Stimulated activated memory B cell treated with anti-CD40 and anti-IgM and Interleukin-4, amounts not matched to agents 10 μg/mL and 1 μg/mL and 100 μg/mL, for 72 hours (primary cell): Measurements from ENCODE around the gene ALDH3B2.

ENCODE experiments used
- ATAC-seq: fragments of 150-1000 bp; cut with Tn5 transposase; 2 replicates; pipeline ENCODE4 v1.10.0; 2021
- H3K27ac Mint-ChIP-seq: one replicate; pipeline ENCODE4 v1.8.0; 2022; ENCODE audit warnings: mild to moderate bottlenecking, mixed read lengths
- H3K27me3 Mint-ChIP-seq: one replicate; pipeline ENCODE4 v1.8.0; 2022; ENCODE audit warnings: mixed read lengths
- H3K36me3 Mint-ChIP-seq: one replicate; pipeline ENCODE4 v1.8.0; 2022; ENCODE audit warnings: mixed read lengths
- H3K4me1 Mint-ChIP-seq: one replicate; pipeline ENCODE4 v1.8.0; 2022; ENCODE audit warnings: mixed read lengths
- H3K4me3 Mint-ChIP-seq: one replicate; pipeline ENCODE4 v1.8.0; 2022; ENCODE audit warnings: mild to moderate bottlenecking, moderate library complexity, mixed read lengths
- H3K9me3 Mint-ChIP-seq: one replicate; pipeline ENCODE4 v1.8.0; 2022; ENCODE audit warnings: mixed read lengths

The ALDH3B2 gene

DNA sequence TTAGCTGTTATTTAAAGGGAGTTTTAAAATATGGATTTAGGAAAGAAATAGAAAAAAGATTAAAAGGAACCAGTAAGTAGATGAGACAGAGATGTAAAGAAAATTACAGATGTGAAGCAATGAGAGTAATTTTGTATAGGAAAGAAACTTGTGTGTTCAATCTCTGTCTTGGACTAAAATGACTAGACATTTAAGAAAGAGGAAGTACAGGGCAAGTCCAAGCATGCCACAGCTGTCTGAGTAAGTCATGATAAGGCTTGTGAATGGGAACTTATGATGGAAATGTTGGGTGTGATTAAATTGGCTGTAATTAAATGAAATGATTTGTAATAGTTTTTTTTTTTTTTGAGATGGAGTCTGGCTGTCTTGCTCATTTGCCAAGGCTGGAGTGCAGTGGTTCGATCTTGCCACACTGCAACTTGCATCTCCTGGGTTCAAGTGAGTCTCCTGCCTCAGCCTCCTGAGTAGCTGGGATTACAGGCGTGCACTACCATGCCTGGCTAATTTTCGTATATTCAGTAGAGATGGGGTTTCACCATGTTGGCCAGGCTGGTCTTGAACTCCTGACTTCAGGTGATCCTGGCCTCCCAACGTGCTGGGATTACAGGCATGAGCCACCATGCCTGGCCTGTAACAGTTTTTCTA lies 18.0 kb downstream of the ALDH3B2 start:
- H3K36me3 Mint-ChIP-seq = no peaks in the 10 kb centered on the region
- H3K4me3 Mint-ChIP-seq = no peak overlapping the region
- ATAC-seq = peak; percentile 51
- no peaks in the 10 kb centered on the region for H3K27me3 Mint-ChIP-seq
- peaks cover 8% of the 10 kb centered on the region for H3K4me1 Mint-ChIP-seq
- H3K9me3 Mint-ChIP-seq = peaks cover 3% of the 10 kb centered on the region
- H3K27ac Mint-ChIP-seq = no peak overlapping the region

DNA sequence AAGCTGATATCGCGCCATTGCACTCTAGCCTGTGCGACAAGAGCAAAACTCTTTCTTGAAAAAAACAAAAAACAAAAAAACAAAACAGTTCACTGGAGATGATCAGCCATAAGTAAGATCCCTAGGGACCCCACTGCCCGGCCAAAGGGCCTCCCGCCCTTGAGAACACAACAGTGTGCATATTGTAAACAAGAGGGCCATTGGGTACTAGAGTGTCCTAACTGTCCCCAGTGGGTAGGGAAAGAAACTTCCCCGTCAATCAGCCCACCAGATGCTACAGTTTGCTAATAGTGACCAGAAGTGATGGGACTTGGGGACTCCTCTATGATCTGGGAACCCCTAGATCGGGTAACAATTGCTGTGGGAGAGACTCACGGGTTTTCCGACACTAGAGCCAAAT lies 20.2 kb downstream of the ALDH3B2 start:
- no peaks in the 10 kb centered on the region for H3K27me3 Mint-ChIP-seq
- H3K36me3 Mint-ChIP-seq = no peaks in the 10 kb centered on the region

DNA sequence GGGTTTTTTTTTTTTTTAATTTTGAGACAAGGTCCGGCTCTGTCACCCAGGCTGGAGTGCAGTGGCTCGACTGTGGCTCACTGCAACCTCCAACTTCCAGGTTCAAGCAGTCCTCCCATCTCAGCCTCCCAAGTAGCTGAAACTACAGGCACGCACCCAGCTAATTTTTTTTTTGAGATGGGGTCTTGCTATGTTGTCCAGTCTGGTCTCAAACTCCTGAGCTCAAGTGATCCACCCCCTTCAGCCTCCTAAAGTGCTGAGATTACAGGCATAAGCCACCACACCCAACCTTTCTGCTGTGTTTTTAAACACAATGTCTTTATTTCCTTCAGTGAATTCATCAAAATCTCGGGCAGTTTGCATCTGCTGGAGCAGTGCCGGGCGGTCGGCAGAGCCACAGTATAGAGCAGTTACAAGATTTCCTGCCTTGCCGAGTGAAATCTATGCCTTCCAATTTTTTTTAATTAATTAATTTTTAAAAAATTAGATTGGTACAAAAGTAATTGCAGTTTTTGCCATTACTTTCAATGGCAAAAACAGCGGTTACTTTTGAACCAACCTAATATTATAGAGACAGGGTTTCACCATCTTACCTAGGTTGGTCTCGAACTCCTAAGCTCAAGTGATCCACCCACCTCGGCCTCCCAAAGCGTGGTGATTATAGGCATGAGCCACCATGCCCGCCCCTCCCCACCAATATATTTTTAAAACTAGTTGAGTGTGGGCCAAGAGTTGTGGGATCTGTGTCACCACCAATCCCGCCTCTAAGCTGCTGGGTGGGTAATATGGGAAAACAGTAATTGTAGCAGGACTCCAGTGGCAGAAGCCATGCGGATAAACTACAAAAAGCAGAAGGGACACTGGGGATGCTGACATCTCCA lies 21.2 kb downstream of the ALDH3B2 start:
- H3K27me3 Mint-ChIP-seq = no peaks in the 10 kb centered on the region
- H3K36me3 Mint-ChIP-seq = no peaks in the 10 kb centered on the region
- H3K4me1 Mint-ChIP-seq = peaks cover 29% of the 10 kb centered on the region
- H3K27ac Mint-ChIP-seq = no peak overlapping the region
- ATAC-seq = no peak
- no peak overlapping the region for H3K4me3 Mint-ChIP-seq
- H3K9me3 Mint-ChIP-seq = peaks cover 3% of the 10 kb centered on the region

More for the DNA sequence above, 20.2 kb downstream of the ALDH3B2 start:
- Mint-ChIP-seq H3K9me3 (peaks cover 3% of the 10 kb centered on the region), H3K27ac (no peak overlapping the region), H3K4me3 (no peak overlapping the region), H3K4me1 (peaks cover 27% of the 10 kb centered on the region)
- ATAC-seq = no peak

DNA sequence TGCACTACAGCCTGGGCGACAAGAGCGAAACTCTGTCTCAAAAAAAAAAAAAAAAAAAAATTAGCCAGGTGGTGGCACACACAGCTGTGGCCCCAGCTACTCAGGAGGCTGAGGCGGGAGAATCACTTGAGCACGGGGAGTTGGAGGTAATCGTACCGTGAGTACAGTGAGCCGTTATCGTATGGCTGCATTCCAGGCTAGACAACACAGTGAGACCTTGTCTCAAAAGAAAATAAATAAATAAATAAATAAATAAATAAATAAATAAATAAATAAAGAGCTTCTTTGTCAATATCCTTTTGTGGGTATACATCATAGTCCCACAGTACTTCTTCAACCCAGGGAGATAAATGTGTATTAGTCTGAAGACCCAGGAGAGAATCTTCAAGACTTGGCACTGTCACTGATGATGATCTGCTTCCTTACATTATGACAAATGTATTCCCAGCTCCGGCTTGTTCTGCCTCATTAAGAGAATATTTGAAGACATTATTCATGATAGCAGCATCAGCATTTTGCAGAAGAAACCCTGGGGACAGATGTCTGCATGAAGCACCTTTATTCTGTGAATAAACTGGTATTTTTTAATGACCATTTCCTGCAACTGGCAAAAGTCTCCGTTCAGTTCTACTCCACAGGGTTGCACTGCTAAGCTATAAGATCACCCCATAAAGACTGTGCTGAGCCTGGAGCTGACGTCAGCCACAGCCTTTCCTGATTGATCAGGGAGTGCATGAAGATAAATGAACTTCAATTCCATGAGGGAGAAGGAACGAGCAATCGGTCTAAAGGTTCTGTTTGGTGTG lies 22.2 kb downstream of the ALDH3B2 start:
- H3K27me3 Mint-ChIP-seq = no peaks in the 10 kb centered on the region
- H3K9me3 Mint-ChIP-seq = peaks cover 3% of the 10 kb centered on the region
- no peak overlapping the region for H3K27ac Mint-ChIP-seq
- H3K4me3 Mint-ChIP-seq = no peak overlapping the region
- H3K36me3 Mint-ChIP-seq = no peaks in the 10 kb centered on the region
- ATAC-seq = no peak
- peaks cover 39% of the 10 kb centered on the region for H3K4me1 Mint-ChIP-seq

DNA sequence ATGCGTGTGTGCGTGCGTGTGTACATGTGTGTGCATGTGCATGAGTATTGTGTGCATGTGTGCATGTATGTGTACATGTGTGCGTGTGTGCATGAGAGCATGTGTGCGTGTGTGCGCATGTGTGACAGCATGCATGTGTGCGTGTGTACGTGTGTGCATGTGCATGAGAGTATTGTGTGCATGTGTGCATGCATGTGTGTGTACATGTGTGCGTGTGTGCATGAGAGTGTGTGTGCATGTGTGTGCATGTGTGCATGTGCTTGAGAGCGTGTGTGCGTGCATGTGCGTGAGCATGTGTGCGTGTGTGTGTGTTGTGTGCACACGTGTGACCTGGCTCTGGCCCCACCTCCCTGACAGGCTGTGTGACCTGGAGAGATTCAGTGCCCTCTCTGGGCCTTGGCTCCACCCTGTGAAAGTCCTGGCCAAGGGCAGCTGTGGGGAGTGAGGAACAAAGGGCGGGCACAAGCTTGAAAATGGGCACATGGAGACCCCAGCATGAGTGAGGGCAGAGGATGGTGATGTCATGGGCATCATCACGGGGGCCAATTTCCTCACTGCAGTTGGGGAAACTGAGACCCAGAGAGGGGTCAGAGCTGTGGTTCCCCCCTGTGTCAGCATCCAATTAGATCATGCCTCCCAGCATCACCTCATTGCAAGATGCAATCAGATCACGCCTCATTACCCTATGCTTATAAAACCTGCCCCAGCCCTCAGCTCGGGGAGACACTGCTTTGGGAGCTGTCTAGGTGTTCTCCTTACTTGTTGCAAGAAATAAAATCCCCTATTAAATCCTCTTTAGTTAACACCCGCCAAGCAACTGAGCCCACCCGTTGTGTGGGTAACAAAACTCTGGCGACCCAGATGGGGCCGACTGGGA lies 24.6 kb downstream of the ALDH3B2 start:
- H3K4me3 Mint-ChIP-seq = peak overlapping the region; percentile 84
- H3K27ac Mint-ChIP-seq = peak overlapping the region; percentile 88
- ATAC-seq = peak; percentile 1
- H3K36me3 Mint-ChIP-seq = no peaks in the 10 kb centered on the region
- H3K27me3 Mint-ChIP-seq = no peaks in the 10 kb centered on the region
- H3K4me1 Mint-ChIP-seq = peaks cover 62% of the 10 kb centered on the region
- H3K9me3 Mint-ChIP-seq = no peaks in the 10 kb centered on the region

DNA sequence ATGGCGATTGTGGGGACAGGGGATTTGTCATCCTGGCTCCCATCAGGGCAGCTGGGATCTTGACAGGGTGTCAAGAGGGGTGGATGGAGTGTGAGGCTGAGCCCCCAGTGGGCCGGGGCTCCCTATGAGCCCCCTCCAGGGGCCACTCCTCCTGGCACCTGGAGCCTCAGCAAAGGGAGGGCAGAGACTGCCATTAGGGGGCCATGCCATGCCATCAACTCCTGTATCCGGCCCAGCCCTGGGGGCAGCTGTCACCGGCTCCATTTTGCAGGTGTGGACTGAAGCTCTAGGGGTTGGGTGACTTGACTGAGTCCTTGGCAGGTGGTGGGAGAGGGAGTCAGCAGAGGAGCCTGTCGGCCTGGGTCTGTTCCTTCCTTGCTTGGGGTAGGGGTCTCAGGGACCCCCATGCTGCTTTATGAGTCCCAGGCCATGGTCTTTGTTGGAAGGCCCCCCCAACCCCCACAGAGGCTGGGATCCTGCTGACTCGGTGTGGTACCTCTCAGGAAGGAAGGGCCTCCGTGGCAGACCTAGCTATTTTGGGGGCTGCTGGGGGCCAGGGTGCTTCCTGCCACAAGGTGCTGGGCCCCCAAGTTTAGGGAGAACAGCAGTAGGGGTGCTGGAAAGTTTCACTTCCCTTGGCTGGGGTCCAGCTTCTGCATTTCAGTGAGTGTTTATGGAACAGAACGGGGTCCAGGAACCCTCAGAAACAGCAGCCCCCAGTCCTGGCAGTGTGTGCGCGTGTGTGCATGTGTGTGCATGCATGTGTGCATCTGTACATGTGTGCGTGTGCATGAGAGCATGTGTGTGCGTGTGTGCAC lies 25.4 kb downstream of the ALDH3B2 start:
- Mint-ChIP-seq H3K27me3 (no peaks in the 10 kb centered on the region), H3K9me3 (no peaks in the 10 kb centered on the region), H3K36me3 (no peaks in the 10 kb centered on the region), H3K4me3 (peak overlapping the region; percentile 26), H3K4me1 (peaks cover 65% of the 10 kb centered on the region), H3K27ac (peak overlapping the region; percentile 88)
- ATAC-seq = peak; percentile 13

DNA sequence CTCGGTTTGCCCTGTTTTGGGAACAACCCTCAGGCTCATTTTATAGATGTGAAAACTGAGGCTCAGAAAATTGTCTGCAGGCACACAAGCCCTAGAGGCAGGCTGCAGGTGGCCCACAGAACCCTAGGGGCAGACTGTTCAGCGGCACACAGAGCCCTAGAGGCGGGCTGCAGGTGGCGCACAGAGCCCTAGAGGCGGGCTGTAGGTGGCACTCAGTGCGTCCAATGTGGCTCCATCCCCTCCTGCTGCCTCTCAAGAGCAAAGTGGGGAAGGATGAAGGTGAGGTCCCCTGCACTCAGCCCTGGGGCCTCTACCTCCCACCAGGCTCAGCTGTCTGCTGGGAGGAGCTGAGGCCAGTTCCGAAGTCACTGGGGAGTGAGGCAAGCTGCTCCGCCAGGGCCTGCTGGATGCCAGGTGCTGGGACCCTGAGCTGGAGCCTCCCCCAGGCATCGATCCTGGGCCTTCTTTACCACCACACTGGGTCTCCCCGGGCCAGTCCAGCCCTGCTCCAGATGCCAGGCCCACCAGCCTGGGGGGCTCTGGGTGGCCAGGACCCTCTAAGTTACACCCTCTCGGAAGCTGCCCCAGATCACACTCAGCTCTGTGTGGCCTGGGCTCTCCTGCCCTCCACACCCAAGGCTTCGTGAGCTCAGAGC lies 26.2 kb downstream of the ALDH3B2 start:
- H3K4me3 Mint-ChIP-seq = no peak overlapping the region
- no peaks in the 10 kb centered on the region for H3K9me3 Mint-ChIP-seq
- no peaks in the 10 kb centered on the region for H3K27me3 Mint-ChIP-seq
- peak overlapping the region; percentile 88 for H3K27ac Mint-ChIP-seq
- peak; percentile 89 for ATAC-seq
- H3K4me1 Mint-ChIP-seq = peaks cover 65% of the 10 kb centered on the region
- H3K36me3 Mint-ChIP-seq = no peaks in the 10 kb centered on the region

DNA sequence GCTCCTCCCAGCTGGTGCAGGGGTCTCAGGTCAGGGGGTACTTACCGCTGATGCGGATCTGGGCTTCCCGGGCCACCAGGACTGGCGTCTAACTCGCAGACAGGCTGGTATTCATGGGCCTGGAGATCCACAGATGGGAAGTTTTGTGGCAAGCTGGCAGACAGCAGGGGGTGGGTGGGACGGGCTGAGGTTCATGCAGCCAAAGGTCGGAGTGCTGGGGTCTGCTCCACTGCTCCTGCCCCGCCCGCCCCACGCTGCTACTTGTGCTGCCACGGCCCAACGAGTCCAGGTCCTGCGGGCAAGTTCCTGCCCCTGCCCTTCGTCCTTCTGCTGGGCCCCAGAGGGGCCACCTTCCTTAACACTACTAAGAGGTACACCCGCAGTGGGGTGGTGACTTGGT lies 27.0 kb downstream of the ALDH3B2 start:
- Mint-ChIP-seq H3K27me3 (peaks cover 4% of the 10 kb centered on the region), H3K36me3 (no peaks in the 10 kb centered on the region), H3K9me3 (no peaks in the 10 kb centered on the region), H3K4me1 (peaks cover 65% of the 10 kb centered on the region), H3K4me3 (no peak overlapping the region), H3K27ac (peak overlapping the region; percentile 88)
- ATAC-seq = no peak

DNA sequence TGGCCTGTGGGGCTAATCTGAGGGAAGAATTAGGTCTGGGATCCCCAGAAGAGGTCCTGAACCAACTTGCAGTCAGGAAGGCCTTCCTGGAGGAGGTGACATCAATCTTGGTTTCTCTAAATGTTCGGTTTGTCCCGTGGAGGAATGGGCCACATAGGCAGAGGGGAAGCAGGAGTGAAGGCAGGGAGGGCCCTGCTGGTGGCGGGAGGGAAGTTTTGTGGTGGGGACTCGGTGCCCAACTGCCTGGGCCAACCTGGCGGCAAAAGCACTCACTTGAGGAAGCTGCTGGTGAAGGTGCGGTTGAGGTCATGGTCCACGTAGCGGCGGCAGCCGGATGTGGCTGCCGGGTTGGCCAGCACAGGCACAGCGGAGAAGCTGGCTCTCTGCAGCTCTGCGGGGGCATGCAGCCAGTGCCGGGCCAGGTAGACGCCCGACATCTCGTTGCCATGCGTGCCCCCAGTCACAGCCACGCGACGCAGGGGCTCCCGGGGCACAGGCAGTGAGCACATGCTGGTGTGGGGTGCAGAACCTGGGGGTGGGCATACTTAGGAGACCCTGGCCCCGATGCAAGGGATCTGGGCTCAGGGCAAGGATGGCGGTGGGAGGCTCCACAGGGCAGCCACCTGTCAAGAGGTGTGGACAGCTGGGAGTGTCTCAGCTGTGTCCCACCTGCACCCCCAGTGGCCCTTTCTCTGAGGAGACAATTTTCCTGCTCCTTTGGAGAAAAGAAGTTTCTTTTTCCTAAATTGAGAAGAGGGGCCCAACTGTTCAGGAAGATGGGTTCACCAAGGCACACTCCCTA lies 27.7 kb downstream of the ALDH3B2 start:
- peak; percentile 58 for ATAC-seq
- no peaks in the 10 kb centered on the region for H3K9me3 Mint-ChIP-seq
- peaks cover 9% of the 10 kb centered on the region for H3K27me3 Mint-ChIP-seq
- no peaks in the 10 kb centered on the region for H3K36me3 Mint-ChIP-seq
- H3K4me1 Mint-ChIP-seq = peaks cover 65% of the 10 kb centered on the region
- H3K27ac Mint-ChIP-seq = peak overlapping the region; percentile 40
- peak overlapping the region; percentile 30 for H3K4me3 Mint-ChIP-seq

DNA sequence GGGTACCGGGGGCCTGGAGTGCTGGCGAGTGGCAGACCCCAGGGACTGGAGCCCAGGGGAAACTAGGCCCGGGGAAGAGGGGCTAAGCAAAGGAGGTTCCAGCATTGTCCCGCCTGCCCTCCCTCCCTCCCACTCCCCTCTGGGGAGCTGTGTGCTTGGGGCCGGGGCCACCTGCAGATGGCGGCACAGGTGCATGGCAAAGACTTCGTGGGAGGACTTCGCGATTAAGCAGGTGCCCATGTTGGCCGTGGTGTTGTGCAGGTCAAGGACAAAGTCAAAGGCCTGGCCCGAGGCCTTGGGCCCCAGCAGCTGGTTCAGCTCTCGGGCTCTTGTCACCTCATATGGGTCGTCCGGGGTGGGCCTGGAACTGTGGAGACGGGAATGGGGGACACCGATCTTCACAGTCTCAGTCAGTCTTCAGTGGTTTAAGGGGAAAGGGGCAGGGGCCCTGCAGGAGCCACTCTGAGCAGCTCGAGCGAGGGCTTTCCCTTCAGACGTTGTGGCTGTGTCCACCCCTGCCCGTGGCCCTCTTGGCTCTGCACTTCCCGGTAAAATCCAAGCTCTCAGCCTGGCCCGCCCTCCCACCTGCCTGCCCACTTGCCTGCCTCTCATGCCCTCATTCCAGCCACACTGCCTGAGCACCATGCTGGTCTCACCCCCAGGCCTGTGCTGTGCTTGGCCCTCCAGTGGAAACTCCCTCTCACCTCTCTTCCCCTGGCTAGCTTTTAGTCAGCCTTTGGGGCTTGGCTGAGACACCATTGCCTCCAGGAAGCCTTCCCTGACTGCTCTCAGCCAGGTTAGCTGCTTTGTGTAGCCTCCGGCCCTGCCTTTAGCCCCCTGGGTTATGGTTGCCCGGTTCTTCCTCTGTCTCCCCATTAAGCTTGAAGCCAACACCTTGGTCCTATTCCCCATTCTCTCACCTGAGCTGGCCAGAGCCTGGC lies 28.6 kb downstream of the ALDH3B2 start:
- Mint-ChIP-seq H3K27me3 (peaks cover 9% of the 10 kb centered on the region), H3K4me1 (peaks cover 62% of the 10 kb centered on the region), H3K9me3 (no peaks in the 10 kb centered on the region), H3K36me3 (no peaks in the 10 kb centered on the region), H3K27ac (peak overlapping the region; percentile 40), H3K4me3 (no peak overlapping the region)
- ATAC-seq = no peak

DNA sequence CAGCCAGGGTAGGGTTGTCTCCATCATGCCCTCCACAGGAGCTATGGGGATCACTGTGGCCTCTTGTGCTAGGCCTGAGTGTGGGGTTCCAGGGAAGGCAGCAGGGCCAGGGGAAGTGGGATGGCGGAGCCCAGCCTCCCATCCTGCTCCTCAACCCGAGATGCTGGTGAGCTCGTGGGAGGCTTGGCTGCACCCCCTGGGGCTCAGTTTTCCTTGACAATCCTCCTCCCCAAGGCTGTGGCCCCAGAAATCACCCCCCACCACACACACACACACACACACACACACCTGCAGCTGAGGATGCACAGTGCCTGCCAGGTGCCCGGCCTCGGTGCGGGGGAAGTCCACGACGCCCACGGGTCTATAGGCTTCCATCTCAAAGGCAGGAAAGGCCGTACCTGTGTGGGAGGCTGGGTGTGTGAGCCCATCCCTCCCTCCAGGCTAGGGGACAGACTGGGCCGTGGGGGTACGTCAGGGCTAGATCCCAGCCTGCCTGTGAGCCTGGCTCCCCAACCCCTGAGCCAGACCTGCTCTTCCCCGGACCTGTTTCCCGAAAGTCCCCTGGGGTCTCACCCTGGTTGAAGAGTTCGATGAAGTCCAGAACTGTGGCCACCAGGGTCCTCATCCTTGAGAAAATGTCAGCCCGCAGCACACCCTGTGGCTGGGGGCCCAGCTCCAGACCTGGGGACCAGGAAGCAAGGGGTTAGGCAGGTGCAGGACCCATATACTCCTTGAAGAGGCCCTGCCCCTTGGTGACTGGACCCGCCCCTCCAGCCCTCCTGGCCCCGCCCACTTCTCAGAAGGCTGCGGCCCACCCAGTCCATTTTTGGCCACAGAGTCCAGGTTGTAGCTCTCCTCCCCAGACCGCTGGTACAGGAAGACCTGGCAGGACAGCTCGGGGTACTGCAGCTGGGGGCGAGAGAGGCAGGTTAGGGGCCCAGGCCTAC lies 29.7 kb downstream of the ALDH3B2 start:
- H3K36me3 Mint-ChIP-seq = no peaks in the 10 kb centered on the region
- no peak overlapping the region for H3K4me3 Mint-ChIP-seq
- H3K27ac Mint-ChIP-seq = no peak overlapping the region
- H3K4me1 Mint-ChIP-seq = peaks cover 57% of the 10 kb centered on the region
- peaks cover 15% of the 10 kb centered on the region for H3K27me3 Mint-ChIP-seq
- no peaks in the 10 kb centered on the region for H3K9me3 Mint-ChIP-seq
- ATAC-seq = no peak
